ENCODE measurements around the gene NCAN.

GRCh38 chr19:19207637-19208572 is 3.9 kb upstream of the NCAN start:
- TF ChIP-seq POLR2AphosphoS5 (IDR thresholded peaks at IDR 0.05; ENCODE audit: borderline replicate concordance, low read depth, low read length) (no peak), EZH2 (IDR thresholded peaks at IDR 0.05) (no peak), FOXP2 (optimal IDR thresholded peaks at IDR 0.05; ENCODE audit: control extremely low read depth, extremely low read length, insufficient read depth) (no peak)

Measured in SK-N-MC (cell line).